K562 (cell line): ENCODE measurements around the gene RPTN. TPM values are rescaled to one million over a fixed set of nuclear protein-coding genes. Genes with fewer than 3 reads are reported as not detected.

Source experiments
- ATAC-seq: fragments of 200-7000 bp; cut with Tn5 transposase; 3 replicates; pipeline ENCODE4 v1.9.1; 2020; ENCODE audit warnings: moderate library complexity
- BruUV-seq: library from RNA; stranded (reverse); fragments of 400-500 nt; replicated peaks from 2 replicates; lab custom pipeline; 2021; lab: Mats Ljungman, UMichigan
- CTCF ChIA-PET: fragments of 300-600 bp; formaldehyde crosslinking; extraction: SDS; loops from one replicate; lab custom pipeline; 2021; ENCODE audit warnings: low intra/inter-chr PET ratio; lab: Yijun Ruan, JAX
- POLR2A ChIA-PET: fragments of 300-600, 350-650 bp; sonication (Branson Sonifier 250); formaldehyde crosslinking; extraction: SDS; loops from one replicate; lab custom pipeline; 2021; ENCODE audit warnings: antibody characterized with exemption, inconsistent platforms; lab: Yijun Ruan, JAX
- DNase-seq, 4 experiments: peaks; one replicate each; pipeline versions ENCODE4 v3.0.0 to v3.0.0-alpha.2; 2011 to 2018; ENCODE audit warnings: low spot score in 3 of 4, mixed read lengths in 3 of 4; ENCODE audit errors: extremely low read depth in 1 of 4
- FAIRE-seq: peaks from 2 replicates; lab custom pipeline; 2011; peaks lifted over from hg19 to GRCh38; lab: Jason Lieb, UNC
- H2AFZ ChIP-seq: 2 replicates; pipeline ENCODE4 v1.6.0; 2011; ENCODE audit warnings: low read depth, low read length, control low read depth, inconsistent platforms
- H3K27ac ChIP-seq: fragments of 200-600 bp; 3 replicates; pipeline ENCODE4 v1.8.0; 2011; ENCODE audit warnings: low read depth, mild to moderate bottlenecking, control low read depth, inconsistent platforms, low read length, moderate library complexity, mixed read lengths; ENCODE audit errors: extremely low read depth
- H3K27me3 ChIP-seq, 2 experiments: fragments of 300-600 bp in 1 of 2; 2 replicates in 1 of 2; 3 replicates in 1 of 2; pipeline versions ENCODE4 v1.6.0 to v1.8.0; 2011; ENCODE audit warnings: inconsistent platforms in 2 of 2, low read length in 2 of 2, mild to moderate bottlenecking in 1 of 2, mixed read lengths in 1 of 2, moderate library complexity in 1 of 2; ENCODE audit not compliant: control insufficient read depth in 2 of 2, insufficient read depth in 2 of 2
- H3K36me3 ChIP-seq: fragments of 300-600 bp; 3 replicates; pipeline ENCODE4 v1.8.0; 2011; ENCODE audit warnings: mild to moderate bottlenecking, low read length, inconsistent platforms; ENCODE audit not compliant: control insufficient read depth, insufficient read depth
- H3K4me1 ChIP-seq, 2 experiments: fragments of 200-600 bp in 1 of 2; replicated peaks in 1 of 2; 2 replicates in 1 of 2; 3 replicates in 1 of 2; pipeline versions ENCODE4 v1.5.1 to v1.8.0; 2011; ENCODE audit warnings: inconsistent platforms in 2 of 2, low read length in 2 of 2, mild to moderate bottlenecking in 1 of 2, mixed read lengths in 1 of 2, moderate library complexity in 1 of 2; ENCODE audit not compliant: control insufficient read depth in 2 of 2, insufficient read depth in 2 of 2
- H3K4me2 ChIP-seq: 2 replicates; pipeline ENCODE4 v1.6.1; 2011; ENCODE audit warnings: low read length, control low read depth, inconsistent platforms, mixed read lengths; ENCODE audit not compliant: insufficient read depth
- H3K4me3 ChIP-seq: fragments of 200-600 bp; sonication (generic), shearing (Covaris generic); 2 replicates; pipeline ENCODE4 v1.5.1; 2016; ENCODE audit warnings: control low read depth, inconsistent platforms
- H3K79me2 ChIP-seq: fragments of 200-600 bp; 3 replicates; pipeline ENCODE4 v1.8.0; 2011; ENCODE audit warnings: low read length, inconsistent platforms; ENCODE audit not compliant: control insufficient read depth, insufficient read depth
- H3K9ac ChIP-seq, 2 experiments: 2 replicates each; pipeline versions ENCODE4 v1.6.0 to v1.6.1; 2011; ENCODE audit warnings: low read depth in 2 of 2, low read length in 2 of 2, control low read depth in 1 of 2, inconsistent platforms in 1 of 2, mild to moderate bottlenecking in 1 of 2, mixed read lengths in 1 of 2; ENCODE audit not compliant: insufficient read depth in 1 of 2
- H3K9me1 ChIP-seq: one replicate; pipeline ENCODE4 v1.6.0; 2011; ENCODE audit warnings: inconsistent platforms, mild to moderate bottlenecking, low read length, moderate library complexity; ENCODE audit not compliant: control insufficient read depth, insufficient read depth
- H3K9me3 ChIP-seq: replicated peaks from 2 replicates; pipeline ENCODE4 v1.5.1; 2011; ENCODE audit warnings: low read depth, low read length, inconsistent platforms; ENCODE audit not compliant: control insufficient read depth, insufficient read depth
- H4K20me1 ChIP-seq: replicated peaks from 2 replicates; pipeline ENCODE4 v1.6.1; 2011; ENCODE audit warnings: low read length, inconsistent platforms, mixed read lengths; ENCODE audit not compliant: control insufficient read depth, insufficient read depth
- CREM ChIP-seq: IDR thresholded peaks from 2 replicates; pipeline ENCODE4 v1.6.1; 2014; ENCODE audit warnings: antibody characterized with exemption, low read depth
- CTCF ChIP-seq, 3 experiments: IDR thresholded peaks in 2 of 3; conservative IDR thresholded peaks in 1 of 3; 2 replicates each; pipeline ENCODE4 v1.5.1; 2011 to 2012; ENCODE audit warnings: low read length in 3 of 3, mild to moderate bottlenecking in 3 of 3, control low read depth in 2 of 3, improper control_type of control experiment in 1 of 3, inconsistent platforms in 1 of 3, low read depth in 1 of 3, mixed read lengths in 1 of 3, moderate library complexity in 1 of 3; ENCODE audit not compliant: insufficient read depth in 2 of 3
- CXXC5 ChIP-seq: fragments of 250-450 bp; sonication (Bioruptor Pico); IDR thresholded peaks from 2 replicates; pipeline ENCODE4 v1.8.0; 2022; ENCODE audit warnings: inconsistent platforms, mild to moderate bottlenecking, moderate library complexity
- HBP1 ChIP-seq: fragments of 450-650 bp; formaldehyde crosslinking; IDR thresholded peaks from 2 replicates; pipeline ENCODE4 v1.4.0; 2022; ENCODE audit warnings: missing genetic modification characterization
- HSF4 ChIP-seq: fragments of 250-450 bp; sonication (Bioruptor Pico); IDR thresholded peaks from 2 replicates; pipeline ENCODE4 v2.1.2; 2022; ENCODE audit warnings: mild to moderate bottlenecking, moderate library complexity, borderline replicate concordance
- NCOA4 ChIP-seq: fragments of 450-650 bp; IDR thresholded peaks from 2 replicates; pipeline ENCODE4 v1.6.1; 2018; ENCODE audit warnings: mild to moderate bottlenecking; ENCODE audit not compliant: partially characterized antibody
- PRDM10 ChIP-seq: fragments of 450-650 bp; IDR thresholded peaks from 2 replicates; pipeline ENCODE4 v1.6.1; 2018; ENCODE audit not compliant: partially characterized antibody
- RAD21 ChIP-seq, 2 experiments: fragments of 250-450 bp in 1 of 2; fragments of 450-650 bp in 1 of 2; sonication (Bioruptor Pico) in 1 of 2; formaldehyde crosslinking in 1 of 2; IDR thresholded peaks in 1 of 2; conservative IDR thresholded peaks in 1 of 2; 2 replicates each; pipeline versions ENCODE4 v1.4.0 to v1.8.0; 2020 to 2022; ENCODE audit warnings: mild to moderate bottlenecking in 2 of 2, moderate library complexity in 1 of 2
- SMC3 ChIP-seq: conservative IDR thresholded peaks from 2 replicates; pipeline ENCODE4 v1.6.1; 2011; ENCODE audit warnings: low read depth, low read length, improper control_type of control experiment; ENCODE audit not compliant: insufficient read depth
- SNIP1 ChIP-seq: fragments of 450-650 bp; IDR thresholded peaks from 2 replicates; pipeline ENCODE4 v1.7.1; 2017; ENCODE audit warnings: low read depth, mild to moderate bottlenecking
- TEAD1 ChIP-seq, 2 experiments: fragments of 450-650 bp in 1 of 2; sonication (generic) in 1 of 2; formaldehyde crosslinking; IDR thresholded peaks; 2 replicates each; pipeline versions ENCODE4 v1.4.0 to v1.8.0; 2020 to 2022; ENCODE audit warnings: mild to moderate bottlenecking in 2 of 2, missing genetic modification reagents in 1 of 2
- ZKSCAN3 ChIP-seq: fragments of 250-450 bp; sonication (Bioruptor Pico); IDR thresholded peaks from 2 replicates; pipeline ENCODE4 v1.4.0; 2020
- ZNF124 ChIP-seq: sonication (generic); formaldehyde crosslinking; IDR thresholded peaks from 2 replicates; pipeline ENCODE4 v1.8.1; 2022; ENCODE audit warnings: missing genetic modification reagents
- ZNF707 ChIP-seq: fragments of 250-450 bp; sonication (Bioruptor Pico); conservative IDR thresholded peaks from 2 replicates; pipeline ENCODE4 v1.8.0; 2022; ENCODE audit warnings: inconsistent platforms, mild to moderate bottlenecking, moderate library complexity
- ZNF785 ChIP-seq: fragments of 250-450 bp; sonication (Bioruptor Pico); IDR thresholded peaks from 2 replicates; pipeline ENCODE4 v1.4.0; 2020; ENCODE audit warnings: mild to moderate bottlenecking
- WGBS: fragments of 100-300 bp; shearing (Covaris generic); methylation state at CpG from one replicate; pipeline ENCODE4 v1.1.6; 2016; ENCODE audit warnings: low coverage, mixed read lengths; ENCODE audit not compliant: insufficient coverage; ENCODE audit errors: missing lambda C conversion rate; 5-methylcytosine and 5-hydroxymethylcytosine counted together
- in situ Hi-C: fragments of 300-500 bp; cut with MboI; formaldehyde crosslinking; loops from 4 replicates; pipeline ENCODE4 v1.15.0; 2018; ENCODE audit warnings: inconsistent platforms, mixed read lengths
- intact Hi-C: fragments of 100-400 bp; cut with micrococcal nuclease; formaldehyde crosslinking; loops from 2 replicates; pipeline ENCODE4 v1.14.2; 2022
- polyA plus RNA-seq, 8 experiments: library from polyadenylated mRNA; depleted of rRNA in 4 of 8; stranded (reverse) in 5 of 8; unstranded in 3 of 8; fragments of >200 nt; fragmentation: Nextera tagmentation in 2 of 8; fragmentation: Illumina TruSeq in 1 of 8; extraction: Ambion mirVana in 2 of 8; extraction: Trizol in 1 of 8; gene quantifications; 2 replicates each; pipeline versions ENCODE4 v1.2.1 to v1.2.3, GENCODE V29; 2011 to 2014; ENCODE audit warnings: inconsistent platforms in 1 of 8, missing spikeins in 1 of 8
- total RNA-seq, 7 experiments: library from RNA; depleted of rRNA in 6 of 7; stranded (reverse); fragments of >200 nt in 6 of 7; fragmentation: Illumina TruSeq in 2 of 7; extraction: Trizol in 2 of 7; gene quantifications; 2 replicates each; pipeline versions ENCODE4 v1.2.1 to v1.2.3, GENCODE V29; 2011 to 2021; ENCODE audit warnings: low replicate concordance in 1 of 7

RPTN gene
- total and polyA plus RNA-seq, 9 of the 15 experiments (the other 6 are each of a cell fraction or from before 2014, with no cell fraction given), result not detected

- 25% methylated on average over 21 of the region's 31 CpGs for WGBS
- H3K4me2 ChIP-seq, result no peak overlapping the region
- H2AFZ ChIP-seq, result no peak overlapping the region
- ATAC-seq (no peak), DNase-seq (no peak), FAIRE-seq (no peak)
- H3K4me1 ChIP-seq, result peaks cover 0 to 14% of the 10 kb centered on the region in 2 experiments; a peak in 1 of 5 replicates
- intact Hi-C loops (no loop called here), in situ Hi-C loops (no loop called here)
- H4K20me1 ChIP-seq, result no peaks in the 10 kb centered on the region
- ChIA-PET POLR2A (interaction anchor here (0.7 to 1.5 kb wide), 2 partner anchors 8 to 10 kb away, joined by 3 to 5 read pairs; no protein-coding TSS in a partner anchor), CTCF (no interaction called here)
- peaks cover 11 to 57% of the 10 kb centered on the region in 2 experiments; a peak in 3 of 5 replicates for H3K27me3 ChIP-seq
- no peak overlapping the region for H3K27ac ChIP-seq
- H3K9me1 ChIP-seq, result no peaks in the 10 kb centered on the region
- no peaks in the 10 kb centered on the region for H3K36me3 ChIP-seq
- BruUV-seq, result no TSS peak
- H3K4me3 ChIP-seq, result no peak overlapping the region
- no peak overlapping the region for H3K9ac ChIP-seq
- H3K9me3 ChIP-seq, result no peaks in the 10 kb centered on the region
- H3K79me2 ChIP-seq, result no peaks in the 10 kb centered on the region
- TF ChIP-seq ZNF785 (no peak), HSF4 (CRISPR knock-in tag) (no peak), PRDM10 (no peak), ZNF124 (CRISPR knock-in tag) (no peak), RAD21 (CRISPR knock-in tag; conservative IDR thresholded peaks at IDR 0.05 in 1 of 2, IDR thresholded peaks at IDR 0.05 in 1 of 2) (no peak), CREM (no peak), ZNF707 (CRISPR knock-in tag) (no peak), HBP1 (CRISPR knock-in tag) (no peak), ZKSCAN3 (CRISPR knock-in tag) (no peak), NCOA4 (no peak), SMC3 (no peak), CXXC5 (CRISPR knock-in tag) (no peak), SNIP1 (no peak), TEAD1 (CRISPR knock-in tag; IDR thresholded peaks at IDR 0.05) (no peak), CTCF (IDR thresholded peaks at IDR 0.05 in 2 of 3, conservative IDR thresholded peaks at IDR 0.05 in 1 of 3; ENCODE audit: insufficient read depth in 2 of 3, low read depth in 1 of 3, low read length in 3 of 3) (no peak)
Measured at GRCh38 chr1:152109231-152109997, 49.6 kb downstream of the RPTN start.
